Fibroblast of skin of right quadriceps (primary cell): ENCODE results near the gene ARMC2.

Source experiments
- DNase-seq: peaks from one replicate; pipeline ENCODE4 v3.0.0-alpha.2; 2013

ARMC2 gene

GRCh38 chr6:108996208-108996607, 148.0 kb downstream of the ARMC2 start:
- DNase-seq = no peak

GRCh38 chr6:108998485-108998884, 150.3 kb downstream of the ARMC2 start:
- DNase-seq = no peak

DNA sequence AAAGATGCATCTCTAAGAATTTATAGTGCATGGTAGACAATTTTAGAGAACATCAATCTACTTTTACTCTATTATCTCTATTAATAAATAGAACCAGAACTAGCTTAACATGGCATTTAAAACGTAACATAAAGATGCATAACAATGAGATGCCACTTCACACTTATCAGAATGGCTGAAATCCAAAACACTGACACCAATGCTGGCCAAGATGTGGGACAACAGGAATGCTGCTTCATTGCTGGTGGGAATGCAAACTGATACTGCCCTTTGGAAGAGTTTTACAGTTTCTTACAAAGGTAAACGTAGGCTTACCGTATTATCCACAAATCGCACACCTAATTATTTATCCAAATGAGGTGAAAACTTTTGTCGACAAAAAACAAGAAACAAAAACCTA, 151.2 kb downstream of the ARMC2 start:
- DNase-seq = no peak

GRCh38 chr6:109000289-109000688, 152.1 kb downstream of the ARMC2 start:
- no peak for DNase-seq

DNA sequence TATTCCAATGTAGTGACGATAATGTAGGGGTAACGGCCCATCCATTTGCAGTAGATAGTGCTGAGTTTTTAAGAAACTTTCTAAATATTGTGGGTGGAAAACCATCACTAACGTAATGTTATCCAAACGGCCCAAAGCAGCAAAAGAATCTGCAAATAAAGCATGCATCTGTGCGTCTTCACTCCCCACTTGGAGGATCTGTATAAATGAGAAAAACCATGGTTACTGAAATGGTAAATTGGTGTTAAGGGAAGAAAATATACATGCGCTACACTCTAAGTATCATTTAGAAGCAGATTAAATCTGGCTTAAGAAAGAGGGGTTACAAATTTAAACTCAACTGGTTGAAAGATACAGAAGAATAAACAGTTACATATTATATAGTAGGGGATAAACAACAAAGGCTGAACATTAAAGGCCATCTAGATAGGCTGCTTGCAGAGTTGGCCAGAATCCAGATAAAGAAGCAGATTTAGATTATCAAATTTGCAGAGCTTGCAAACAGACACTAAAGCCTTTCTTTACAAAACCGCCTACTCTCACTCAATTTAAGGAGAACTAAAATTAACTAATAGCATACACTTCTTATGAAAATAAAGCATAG, 153.2 kb downstream of the ARMC2 start:
- no peak for DNase-seq

DNA sequence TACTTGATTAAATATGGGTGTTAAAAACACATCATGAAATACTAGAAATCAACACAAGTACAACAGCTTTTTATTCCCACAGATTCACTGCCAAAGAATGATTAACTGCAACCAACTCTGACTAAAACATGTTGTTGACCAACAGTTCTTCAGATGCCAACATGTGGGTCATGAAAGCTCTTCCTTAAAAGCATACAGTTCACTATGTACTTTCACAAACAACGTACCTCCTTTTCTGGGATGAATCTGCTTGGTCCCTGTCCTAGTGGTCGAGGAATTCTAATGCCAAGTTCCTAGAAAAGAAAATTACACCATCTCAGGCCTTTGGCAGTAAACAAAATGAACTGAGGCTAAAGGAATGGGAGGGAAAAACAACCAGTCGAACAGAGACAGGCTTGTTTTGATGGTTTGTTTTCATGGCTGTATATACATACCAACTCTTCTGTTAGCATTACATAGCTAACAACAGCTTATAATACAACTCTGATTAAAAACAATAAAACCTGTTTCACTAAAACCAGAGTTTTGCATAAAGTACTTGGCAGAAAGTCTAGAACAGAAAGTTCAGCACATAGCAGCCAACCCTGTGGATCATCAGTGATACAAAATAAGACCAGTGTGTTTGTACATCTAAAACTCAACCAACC, 154.0 kb downstream of the ARMC2 start:
- DNase-seq = no peak

GRCh38 chr6:109002882-109003281, 154.7 kb downstream of the ARMC2 start:
- no peak for DNase-seq

DNA sequence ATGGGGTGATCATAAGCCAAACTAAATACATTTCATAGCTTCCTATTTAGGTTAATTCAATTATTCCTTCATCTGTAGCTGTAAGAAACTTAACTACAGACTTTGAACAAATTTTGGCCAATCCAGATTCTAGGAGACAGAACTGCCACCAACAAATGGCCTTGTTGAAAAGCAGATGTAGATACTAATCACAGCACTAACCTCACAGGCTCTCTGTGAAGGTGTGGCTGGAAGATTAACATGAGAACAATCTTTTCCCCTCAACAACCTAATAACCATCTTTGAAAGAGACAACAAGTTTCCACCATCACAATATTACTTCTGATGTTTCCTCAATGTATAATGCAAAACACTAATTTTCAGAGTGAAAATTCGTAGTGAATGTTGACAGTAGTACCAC, 158.6 kb downstream of the ARMC2 start:
- DNase-seq = no peak

- no peak for DNase-seq
These were observed 159.3 kb downstream of the ARMC2 start for GRCh38 chr6:109007521-109007920.

DNA sequence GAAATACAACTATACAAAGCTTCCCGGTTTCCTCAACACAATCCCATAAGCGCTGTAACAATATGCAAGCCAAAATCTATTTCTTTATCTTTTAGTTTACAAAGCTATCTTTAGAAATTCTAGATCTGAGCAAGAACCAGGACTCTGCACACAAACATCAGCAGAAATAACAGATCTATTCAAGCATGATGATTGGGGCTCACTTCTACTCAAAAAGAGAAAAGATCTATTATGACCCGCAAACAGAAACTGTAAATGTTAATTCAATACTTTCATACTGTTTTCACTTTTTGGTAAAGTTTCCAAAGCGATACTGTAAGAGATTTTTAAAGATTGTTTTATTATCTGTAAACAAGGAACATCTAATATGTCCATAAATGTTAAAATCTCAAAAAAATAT, 159.8 kb downstream of the ARMC2 start:
- DNase-seq = no peak

- peak; percentile 4 for DNase-seq
These were observed 160.5 kb downstream of the ARMC2 start for GRCh38 chr6:109008537-109009235.

DNA sequence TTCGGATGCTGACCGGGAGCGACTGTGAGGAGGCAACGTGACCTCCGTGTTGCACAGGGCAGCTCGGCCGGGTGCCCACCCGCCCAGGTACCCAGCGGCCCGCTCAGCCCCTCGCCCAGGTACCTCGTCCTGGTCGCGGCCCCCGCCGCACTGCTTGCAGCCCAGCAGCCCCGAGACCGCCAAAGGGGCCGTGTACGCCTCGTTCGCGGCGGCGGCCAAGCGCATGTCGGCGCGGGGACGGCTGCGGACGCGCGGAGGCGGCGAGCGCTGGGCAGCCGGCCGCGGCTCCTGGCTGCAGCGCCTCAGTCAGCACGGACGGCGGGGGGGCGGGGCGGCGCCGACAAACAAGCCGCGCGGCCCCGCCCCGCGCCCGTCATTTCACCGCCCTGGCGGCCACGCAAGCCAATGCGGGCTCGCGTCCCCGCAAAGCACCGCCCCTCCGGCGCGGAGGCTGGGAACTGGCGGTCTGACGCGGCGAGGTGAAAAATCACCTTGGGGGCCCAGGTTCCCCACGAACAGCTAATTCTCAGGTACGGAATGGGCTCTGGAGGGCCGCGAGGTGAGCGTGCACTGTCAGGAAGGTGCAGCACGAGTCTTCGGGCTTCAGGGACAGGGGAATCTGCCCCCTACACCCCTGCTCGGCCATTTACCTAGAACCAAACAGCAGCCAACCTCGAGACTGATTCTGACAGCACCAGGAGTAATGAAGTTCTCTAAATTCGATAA, 161.2 kb downstream of the ARMC2 start:
- DNase-seq = peak; percentile 82

DNA sequence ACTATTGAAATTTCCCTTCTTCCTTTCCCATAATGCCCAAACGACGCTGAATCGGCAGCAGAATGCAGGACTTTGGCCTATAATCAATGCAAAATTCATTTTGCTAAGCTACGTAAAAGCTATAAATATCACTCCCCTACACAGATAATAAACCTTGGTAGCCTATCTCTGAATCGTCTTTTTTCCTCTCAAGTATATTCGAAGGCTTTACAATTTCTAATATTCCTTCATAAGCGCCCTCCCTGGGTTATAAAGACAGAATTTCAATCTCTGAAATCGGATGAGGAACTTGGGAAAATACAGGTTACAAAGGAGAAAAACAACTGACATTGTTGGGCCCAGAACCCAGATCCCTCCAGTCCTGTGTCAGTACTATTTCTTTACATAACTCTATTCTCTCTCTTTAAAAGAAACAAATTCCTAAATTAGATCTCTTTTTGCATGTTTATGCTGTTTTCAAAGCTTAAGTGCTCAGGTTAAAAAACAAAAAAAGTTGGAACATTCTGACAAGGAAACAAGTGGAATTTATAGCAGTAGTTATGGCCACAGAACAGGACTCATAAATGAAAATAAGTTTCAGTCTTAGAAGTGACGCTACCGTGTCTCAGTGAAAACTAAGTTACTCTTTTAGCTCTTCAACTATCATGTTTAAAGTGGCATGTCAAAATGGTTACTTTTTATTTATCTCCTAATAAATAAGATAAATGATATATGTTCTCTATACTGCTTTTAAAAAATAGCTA, 161.9 kb downstream of the ARMC2 start:
- DNase-seq = no peak

GRCh38 chr6:109010705-109011102, 162.5 kb downstream of the ARMC2 start:
- DNase-seq = no peak

DNA sequence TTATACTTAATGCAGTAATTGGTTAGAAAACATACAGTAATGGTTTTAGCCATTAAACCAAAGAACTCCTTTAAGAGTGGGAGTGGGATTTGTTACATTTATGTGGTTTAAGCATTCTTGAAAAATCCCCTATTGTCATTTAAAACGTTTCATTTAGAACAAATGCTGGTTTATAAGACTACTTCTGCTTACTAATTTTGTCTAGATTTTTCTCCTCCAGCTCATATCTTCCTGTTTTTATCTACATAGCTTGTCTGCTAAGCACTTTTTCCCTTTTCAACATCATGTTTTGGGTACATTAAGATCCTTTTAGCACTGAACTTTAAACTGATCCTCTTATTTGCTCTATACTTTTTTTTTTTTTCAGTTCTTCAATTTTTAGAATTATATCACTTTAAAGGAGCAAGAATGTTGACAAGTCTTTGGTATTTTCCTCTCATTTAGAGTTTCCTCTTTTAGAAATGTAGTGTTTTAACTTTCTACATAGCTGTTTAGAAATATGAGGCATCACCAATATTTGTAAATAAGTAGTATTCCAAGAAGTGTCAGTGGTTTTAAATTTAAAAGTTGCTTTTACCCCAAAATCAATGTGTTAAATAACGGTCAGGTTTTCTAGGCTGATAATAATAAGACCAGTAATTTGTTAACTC, 165.6 kb downstream of the ARMC2 start:
- no peak for DNase-seq

- no peak for DNase-seq
These were observed 166.4 kb downstream of the ARMC2 start for GRCh38 chr6:109014606-109015005.

DNA sequence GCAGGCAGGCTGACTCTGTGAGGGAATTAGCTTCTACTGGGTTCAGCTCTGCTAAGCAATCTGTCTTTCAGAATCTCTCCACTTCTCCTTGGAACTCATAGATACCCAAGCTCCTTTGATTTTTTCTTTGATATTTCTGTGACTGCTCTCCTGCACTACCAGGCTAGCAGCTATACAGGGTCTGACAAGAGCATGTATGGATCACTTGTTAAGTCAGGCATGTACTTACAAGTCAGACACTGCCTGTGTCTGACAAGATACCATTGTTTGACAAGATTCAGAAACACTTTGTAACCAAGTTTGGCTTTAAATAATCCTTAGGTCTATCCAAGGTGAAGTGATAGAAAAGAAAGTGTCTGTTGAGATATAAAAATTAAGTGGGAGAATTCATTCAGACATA, 167.0 kb downstream of the ARMC2 start:
- no peak for DNase-seq

DNA sequence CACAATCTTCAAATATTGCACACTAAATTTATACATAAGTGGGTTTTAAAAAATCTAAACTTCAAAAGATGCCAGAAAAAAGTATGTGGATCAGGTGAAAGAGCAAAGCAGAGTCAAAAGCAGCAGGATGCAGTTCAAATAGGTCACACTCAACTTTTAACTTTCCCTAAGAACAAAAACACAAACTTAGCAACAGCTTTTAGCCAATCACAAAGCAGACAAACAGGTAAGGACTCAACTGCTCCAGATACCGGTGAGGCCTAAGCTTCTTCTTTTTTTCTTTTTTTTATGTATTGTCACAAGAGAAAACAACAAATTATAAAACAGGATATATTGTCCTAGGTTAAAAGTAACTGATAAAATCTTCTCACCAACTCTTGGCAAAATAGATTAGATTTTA, 171.7 kb downstream of the ARMC2 start:
- DNase-seq = no peak

GRCh38 chr6:109021870-109022269, 173.6 kb downstream of the ARMC2 start:
- no peak for DNase-seq

DNA sequence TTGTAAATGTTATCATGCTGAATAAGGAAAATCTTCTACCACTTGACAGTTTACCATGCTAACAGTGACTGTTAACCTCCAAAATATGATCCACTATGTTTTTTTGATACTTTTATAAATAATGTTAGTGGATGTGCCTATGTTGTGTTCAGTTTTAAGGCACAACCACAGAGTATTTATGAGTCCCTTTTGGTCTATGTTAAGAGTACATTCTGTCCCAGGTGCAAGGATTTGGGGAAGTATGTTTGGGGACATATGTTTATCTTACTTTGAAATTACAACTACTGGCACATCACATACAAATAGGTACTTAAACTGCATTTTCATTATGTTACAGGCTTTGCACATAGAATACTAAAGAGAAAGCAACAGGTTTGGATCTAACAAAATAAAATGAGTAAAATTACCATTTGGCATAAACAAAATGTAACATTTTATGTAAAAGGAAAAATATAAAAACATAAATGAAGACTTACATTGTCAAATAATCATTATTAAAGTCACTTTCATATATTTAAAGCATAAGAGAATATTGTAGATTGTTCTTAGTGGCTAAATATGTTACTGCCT, 175.2 kb downstream of the ARMC2 start:
- no peak for DNase-seq
